Colonic mucosa (tissue), 4 donors: ENCODE results near the gene WARS2. TPM values are rescaled to one million over a fixed set of nuclear protein-coding genes. Genes with fewer than 3 reads are reported as not detected.

Source experiments
- DNase-seq: peaks from one replicate; pipeline ENCODE4 v3.0.0-alpha.2; 2020
- H3K27ac ChIP-seq: fragments of 200-600 bp; one replicate; pipeline ENCODE4 v1.8.0; 2021
- H3K27me3 ChIP-seq: fragments of 200-600 bp; one replicate; pipeline ENCODE4 v1.8.0; 2021
- H3K36me3 ChIP-seq: fragments of 200-600 bp; one replicate; pipeline ENCODE4 v1.8.0; 2021
- H3K4me1 ChIP-seq: fragments of 200-600 bp; one replicate; pipeline ENCODE4 v1.8.0; 2021; ENCODE audit warnings: mild to moderate bottlenecking
- H3K4me3 ChIP-seq: fragments of 200-600 bp; one replicate; pipeline ENCODE4 v1.8.0; 2021
- H3K9ac ChIP-seq, 2 donors: one replicate each; pipeline ENCODE4 v1.7.0; 2013; ENCODE audit warnings: control low read depth in 2 of 2, low read depth in 2 of 2, low read length in 2 of 2
- H3K9me3 ChIP-seq: fragments of 200-600 bp; one replicate; pipeline ENCODE4 v1.8.0; 2021
- CTCF ChIP-seq: fragments of 200-600 bp; IDR thresholded peaks from one replicate; pipeline ENCODE4 v1.8.0; 2022; ENCODE audit warnings: antibody characterized with exemption, mild to moderate bottlenecking
- intact Hi-C: fragments of 100-400 bp; cut with DNase I; formaldehyde crosslinking; loops from one replicate; pipeline ENCODE4 v1.14.1; 2022
- total RNA-seq, 2 donors: library from RNA; stranded (reverse); fragmentation: NEBNext Ultra II Directional in 1 of 2; extraction: Animal tissue kit (Norgen Biotek cat#: 25700) in 1 of 2; gene quantifications; one replicate each; pipeline ENCODE4 v1.2.1, GENCODE V29; 2021
- donor health status: healthy.
- donor health status: DM: no; HTN: no; CAD: no.
- donor health status: DM: no; HTN: no; CAD: no.

The WARS2 gene
- total RNA-seq, 2 donors from 2014 or later: 18.1 to 18.2 TPM

- intact Hi-C loops: no loop called here
- no peak overlapping the region for H3K27ac ChIP-seq
- DNase-seq: no peak
Measured at GRCh38 chr1:119045096-119045746, 95.2 kb downstream of the WARS2 start.

GRCh38 chr1:119040906-119041305 lies 99.5 kb downstream of the WARS2 start:
- DNase-seq: peak; percentile 28
- no peak for TF ChIP-seq CTCF
- no peak overlapping the region for H3K9ac ChIP-seq
- H3K4me3 ChIP-seq: no peak overlapping the region
- intact Hi-C loops: no loop called here
- H3K27me3 ChIP-seq: no peaks in the 10 kb centered on the region
- H3K27ac ChIP-seq: no peak overlapping the region
- no peaks in the 10 kb centered on the region for H3K36me3 ChIP-seq
- H3K4me1 ChIP-seq: no peaks in the 10 kb centered on the region
- no peaks in the 10 kb centered on the region for H3K9me3 ChIP-seq

More at GRCh38 chr1:119045096-119045746, 95.2 kb downstream of the WARS2 start:
- H3K27me3 ChIP-seq: no peaks in the 10 kb centered on the region
- no peaks in the 10 kb centered on the region for H3K36me3 ChIP-seq
- no peak overlapping the region for H3K4me3 ChIP-seq
- H3K4me1 ChIP-seq: no peaks in the 10 kb centered on the region
- TF ChIP-seq CTCF: no peak
- H3K9me3 ChIP-seq: no peaks in the 10 kb centered on the region
- no peak overlapping the region for H3K9ac ChIP-seq

DNA sequence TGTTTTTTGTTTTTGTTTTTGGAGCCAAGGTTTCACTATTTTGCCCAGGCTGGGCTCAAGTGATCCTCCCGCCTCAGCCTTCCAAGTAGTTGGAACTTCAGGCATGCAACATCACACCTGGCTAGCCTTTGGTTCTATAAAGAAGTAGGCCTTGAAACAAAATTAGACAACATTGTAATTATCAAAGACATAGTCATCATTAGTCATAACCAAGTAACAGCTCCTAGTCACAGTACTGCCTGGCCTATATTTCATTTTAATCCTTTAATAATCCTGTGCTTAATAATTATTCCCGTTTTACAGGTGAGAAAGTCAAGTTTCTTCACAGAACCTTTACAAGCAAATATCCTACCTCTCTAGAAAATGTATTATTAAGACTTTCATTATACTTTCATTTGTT lies 100.0 kb downstream of the WARS2 start:
- Histone ChIP-seq H3K4me3 (no peak overlapping the region), H3K36me3 (no peaks in the 10 kb centered on the region)

DNA sequence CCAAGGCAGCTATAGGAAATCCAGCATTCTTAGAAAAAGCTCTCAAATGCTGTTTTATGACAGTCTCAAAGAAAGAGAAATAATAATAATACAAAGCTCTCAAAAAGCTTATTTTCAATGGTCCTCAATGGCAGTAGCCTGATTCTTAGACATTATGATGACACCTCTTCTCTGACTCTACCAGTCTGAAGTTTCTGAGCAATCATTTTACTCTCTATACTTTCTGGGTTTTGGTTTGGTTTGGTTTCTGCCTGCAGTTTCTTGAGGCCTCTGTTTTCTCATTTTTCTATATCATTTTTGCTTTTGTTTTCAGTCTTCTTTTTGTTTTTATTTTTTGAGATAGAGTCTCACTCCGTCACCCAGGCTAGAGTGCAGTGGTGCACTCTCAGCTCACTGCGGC lies 102.1 kb downstream of the WARS2 start:
- Histone ChIP-seq H3K36me3 (no peaks in the 10 kb centered on the region), H3K4me1 (no peaks in the 10 kb centered on the region), H3K27ac (no peak overlapping the region), H3K27me3 (no peaks in the 10 kb centered on the region), H3K4me3 (no peak overlapping the region), H3K9ac (no peak overlapping the region), H3K9me3 (no peaks in the 10 kb centered on the region)
- intact Hi-C loops: no loop called here
- DNase-seq: no peak
- TF ChIP-seq CTCF: no peak

More for the DNA sequence above, 100.0 kb downstream of the WARS2 start:
- Histone ChIP-seq H3K27me3 (no peaks in the 10 kb centered on the region), H3K9me3 (no peaks in the 10 kb centered on the region), H3K27ac (no peak overlapping the region), H3K4me1 (no peaks in the 10 kb centered on the region), H3K9ac (no peak overlapping the region)
- intact Hi-C loops: no loop called here
- TF ChIP-seq CTCF: no peak
- DNase-seq: no peak

- Histone ChIP-seq H3K27ac (no peak overlapping the region), H3K9me3 (no peaks in the 10 kb centered on the region), H3K4me3 (no peak overlapping the region), H3K27me3 (no peaks in the 10 kb centered on the region), H3K36me3 (no peaks in the 10 kb centered on the region), H3K9ac (no peak overlapping the region), H3K4me1 (no peaks in the 10 kb centered on the region)
- no peak for TF ChIP-seq CTCF
- DNase-seq: no peak
- intact Hi-C loops: no loop called here
Measured at GRCh38 chr1:119034359-119034758, 106.1 kb downstream of the WARS2 start.
